C4-2B (cell line): ENCODE results near the gene NACA.
"Not testable (repeated sequence)": the region's sequence is repeated elsewhere in the genome, so short reads cannot be mapped to it uniquely, and the experiment has no call there.

Experiments used
- H3K27ac ChIP-seq: fragments of 450-650 bp; 2 replicates; pipeline ENCODE4 v1.5.1; 2017
- CTCF ChIP-seq: fragments of 450-650 bp; conservative IDR thresholded peaks from 2 replicates; pipeline ENCODE4 v1.5.1; 2017; ENCODE audit warnings: mild to moderate bottlenecking
- ZFX ChIP-seq: fragments of 450-650 bp; IDR thresholded peaks from 2 replicates; pipeline ENCODE4 v1.6.1; 2017

Gene NACA

GRCh38 chr12:56716933-56717880 is 7.9 kb downstream of the NACA start:
- TF ChIP-seq ZFX (no peak), CTCF (no peak)
- no peak overlapping the region for H3K27ac ChIP-seq

GRCh38 chr12:56716458-56716857 is 8.6 kb downstream of the NACA start:
- H3K27ac ChIP-seq = no peak overlapping the region
- TF ChIP-seq ZFX (no peak), CTCF (no peak)

- no peak for TF ChIP-seq ZFX
- no peak for TF ChIP-seq CTCF
- H3K27ac ChIP-seq = no peak overlapping the region
Measured at GRCh38 chr12:56715798-56716197, 9.3 kb downstream of the NACA start.

- TF ChIP-seq CTCF = no peak
- no peak for TF ChIP-seq ZFX
- H3K27ac ChIP-seq = no peak overlapping the region
Measured at GRCh38 chr12:56714431-56714929, 10.6 kb downstream of the NACA start.

GRCh38 chr12:56713345-56713744 is 11.8 kb downstream of the NACA start:
- H3K27ac ChIP-seq = no peak overlapping the region
- TF ChIP-seq ZFX = no peak
- TF ChIP-seq CTCF = no peak

GRCh38 chr12:56709759-56710376 is 15.2 kb downstream of the NACA start:
- no peak overlapping the region for H3K27ac ChIP-seq

GRCh38 chr12:56704522-56704921 is 20.6 kb downstream of the NACA start:
- H3K27ac ChIP-seq = not testable (repeated sequence)

More at GRCh38 chr12:56709759-56710376, 15.2 kb downstream of the NACA start:
- TF ChIP-seq ZFX = no peak
- no peak for TF ChIP-seq CTCF
